ENCODE measurements around the gene ARFIP2. TPM values are rescaled to one million over a fixed set of nuclear protein-coding genes. Genes with fewer than 3 reads are reported as not detected.

ARFIP2 gene
- total RNA-seq, 2 experiments from 2014 or later: 33.5 to 37.9 TPM

DNA sequence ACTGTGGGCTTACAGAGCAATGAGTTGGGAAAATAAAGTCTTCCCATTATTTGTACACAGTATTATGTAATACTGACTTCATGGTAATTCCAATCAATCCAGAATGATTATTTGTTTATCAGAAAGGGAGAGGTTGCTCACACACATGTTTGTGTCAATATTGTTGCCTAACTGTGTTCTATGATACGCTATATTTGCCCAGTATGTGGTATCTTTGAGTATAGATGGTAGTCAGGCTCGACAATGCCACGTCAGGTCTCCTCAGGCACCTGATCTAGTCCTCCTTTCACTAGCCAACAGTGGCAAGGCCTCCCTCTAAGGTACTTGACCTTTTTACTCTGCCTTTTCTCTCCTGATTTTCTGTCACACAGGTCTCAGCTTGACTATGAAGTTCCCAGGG is 21.3 kb upstream of the ARFIP2 start:
- intact Hi-C loops (cut with micrococcal nuclease): no loop called here
- Mint-ChIP-seq H3K9me3 (no peaks in the 10 kb centered on the region), H3K27me3 (ENCODE audit: low read depth) (no peaks in the 10 kb centered on the region)

DNA sequence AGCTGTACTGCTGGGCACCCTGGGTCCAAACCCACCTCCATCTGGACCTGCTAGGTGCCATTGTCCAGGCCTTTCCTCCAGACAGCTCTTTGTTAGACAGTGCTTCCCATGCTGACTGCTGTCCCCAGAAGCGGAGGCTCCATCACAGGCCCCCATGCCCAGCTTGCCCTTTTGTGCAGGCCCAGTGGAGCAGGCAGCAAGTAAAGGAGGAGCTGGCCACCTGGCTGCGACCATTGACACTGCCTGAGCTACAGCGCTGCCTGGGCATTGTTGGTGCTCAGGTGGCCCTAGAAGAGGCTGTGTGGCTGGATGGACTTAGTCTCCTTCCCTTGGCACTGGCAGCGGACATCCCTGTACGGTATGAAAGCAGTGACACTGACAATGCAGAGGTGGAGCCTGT is 17.4 kb upstream of the ARFIP2 start:
- Mint-ChIP-seq H3K27ac (no peak overlapping the region), H3K36me3 (ENCODE audit: low read depth) (peaks cover 8% of the 10 kb centered on the region), H3K27me3 (ENCODE audit: low read depth) (no peaks in the 10 kb centered on the region), H3K4me3 (no peak overlapping the region), H3K4me1 (ENCODE audit: low read depth) (no peaks in the 10 kb centered on the region), H3K9me3 (no peaks in the 10 kb centered on the region)
- intact Hi-C loops (cut with micrococcal nuclease): no loop called here
- CTCF ChIA-PET: no interaction called here
- no peak for DNase-seq

More for the DNA sequence above, 21.3 kb upstream of the ARFIP2 start:
- no peak for DNase-seq
- no peak overlapping the region for H3K4me3 Mint-ChIP-seq
- H3K27ac Mint-ChIP-seq: no peak overlapping the region
- peaks cover 10% of the 10 kb centered on the region for H3K36me3 Mint-ChIP-seq (ENCODE audit: low read depth)
- CTCF ChIA-PET: interaction anchor here (1.5 kb wide), 1 partner anchor 148 kb away, joined by 3 read pairs; no protein-coding TSS in a partner anchor
- H3K4me1 Mint-ChIP-seq (ENCODE audit: low read depth): no peaks in the 10 kb centered on the region

DNA sequence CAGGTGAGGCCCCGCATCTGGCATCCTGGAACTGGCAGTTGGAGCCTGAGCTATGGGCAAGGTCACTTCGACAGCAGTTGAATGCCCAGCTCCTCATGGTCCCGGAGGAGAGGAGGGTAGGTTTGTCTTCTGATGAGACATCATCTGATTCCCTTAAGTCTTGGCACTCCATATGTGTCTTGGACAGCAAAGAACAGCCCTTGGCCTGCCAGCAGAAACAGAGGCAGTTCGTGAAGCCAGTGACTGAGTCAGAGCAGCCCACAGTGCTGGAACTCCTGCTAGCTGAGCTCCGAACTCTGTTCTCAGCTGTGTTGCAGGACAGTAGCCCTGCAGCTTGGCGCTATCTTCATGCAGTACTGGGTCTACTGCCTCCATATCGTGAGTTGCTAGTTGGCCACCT is 17.0 kb upstream of the ARFIP2 start:
- no peak for DNase-seq
- intact Hi-C loops (cut with micrococcal nuclease): no loop called here
- Mint-ChIP-seq H3K36me3 (ENCODE audit: low read depth) (peaks cover 8% of the 10 kb centered on the region), H3K4me3 (no peak overlapping the region), H3K9me3 (no peaks in the 10 kb centered on the region), H3K27ac (no peak overlapping the region), H3K4me1 (ENCODE audit: low read depth) (no peaks in the 10 kb centered on the region), H3K27me3 (ENCODE audit: low read depth) (no peaks in the 10 kb centered on the region)
- CTCF ChIA-PET: no interaction called here

DNA sequence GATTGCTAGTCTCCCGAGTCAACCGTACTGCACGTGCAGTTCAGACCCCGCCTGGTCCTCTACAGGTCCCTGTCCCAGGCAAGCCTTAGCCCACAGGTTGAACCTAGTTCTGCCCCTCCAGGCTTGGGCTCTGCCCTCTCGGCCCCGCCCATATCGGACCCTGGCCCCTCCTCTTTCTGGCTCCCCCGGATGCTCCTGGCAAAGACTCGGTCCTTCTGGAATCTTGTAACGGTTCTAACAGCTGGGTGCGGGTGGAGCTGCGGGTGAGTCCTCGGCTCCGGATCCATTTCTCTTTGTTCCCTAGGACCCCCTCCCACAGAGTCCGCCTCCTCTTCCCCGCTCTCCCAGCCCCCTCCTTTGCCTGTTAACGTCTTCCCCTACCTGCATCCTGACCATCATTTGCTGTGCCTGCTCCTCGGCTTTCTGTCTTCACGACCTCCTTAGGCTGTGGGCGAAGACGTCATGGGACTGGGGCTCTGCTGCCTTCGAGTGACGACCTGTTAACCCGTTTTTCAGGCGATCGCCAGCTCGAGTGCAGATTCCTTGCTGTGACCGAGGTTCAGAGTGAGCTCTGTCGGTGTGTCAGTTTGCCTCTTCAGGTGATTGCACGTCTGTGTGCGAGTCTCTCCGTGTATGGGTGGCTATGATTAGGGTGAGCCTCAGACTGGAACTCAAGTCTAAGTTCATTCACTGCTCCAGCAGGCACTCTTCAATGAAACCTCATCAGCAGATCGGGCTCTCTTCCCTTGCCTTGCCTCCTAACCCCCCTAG is 16.1 kb upstream of the ARFIP2 start, which contains the start of gene DNHD1:
Gene DNHD1 (plus strand): TSS at position 212 of the 771 bp plus-strand sequence. CDS start 936 bp downstream, outside the sequence.
- Mint-ChIP-seq H3K9me3 (no peaks in the 10 kb centered on the region), H3K4me3 (no peak within 1 kb of the TSS), H3K36me3 (ENCODE audit: low read depth) (peaks cover 11% of the 10 kb centered on the region), H3K4me1 (ENCODE audit: low read depth) (no peaks in the 10 kb centered on the region), H3K27me3 (ENCODE audit: low read depth) (no peaks in the 10 kb centered on the region), H3K27ac (no peak within 1 kb of the TSS)
- CTCF ChIA-PET: no interaction called here
- DNase-seq: no peak
- intact Hi-C loops (cut with micrococcal nuclease): no loop called here

DNA sequence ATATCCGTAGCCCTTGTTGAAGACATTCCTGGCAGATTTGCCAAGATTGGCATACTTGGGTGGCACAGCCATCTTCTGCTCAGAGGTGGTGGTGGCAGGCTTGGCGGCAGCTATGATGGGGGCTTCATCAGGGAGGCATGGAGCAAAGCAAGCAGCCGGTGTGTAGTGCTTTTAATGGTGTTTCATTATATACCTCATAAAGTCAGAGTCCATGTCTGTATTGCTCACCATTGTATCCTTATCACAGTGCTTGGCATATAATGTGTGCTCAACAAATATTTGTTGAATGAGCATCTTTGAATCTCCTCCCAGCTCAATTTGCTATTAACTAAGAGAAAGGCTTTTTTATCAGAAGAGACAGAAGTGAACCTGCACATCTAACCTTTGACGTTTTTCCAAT is 8.2 kb upstream of the ARFIP2 start:
- H3K27me3 Mint-ChIP-seq (ENCODE audit: low read depth): no peaks in the 10 kb centered on the region
- peaks cover 18% of the 10 kb centered on the region for H3K36me3 Mint-ChIP-seq (ENCODE audit: low read depth)
- H3K27ac Mint-ChIP-seq: no peak overlapping the region

DNA sequence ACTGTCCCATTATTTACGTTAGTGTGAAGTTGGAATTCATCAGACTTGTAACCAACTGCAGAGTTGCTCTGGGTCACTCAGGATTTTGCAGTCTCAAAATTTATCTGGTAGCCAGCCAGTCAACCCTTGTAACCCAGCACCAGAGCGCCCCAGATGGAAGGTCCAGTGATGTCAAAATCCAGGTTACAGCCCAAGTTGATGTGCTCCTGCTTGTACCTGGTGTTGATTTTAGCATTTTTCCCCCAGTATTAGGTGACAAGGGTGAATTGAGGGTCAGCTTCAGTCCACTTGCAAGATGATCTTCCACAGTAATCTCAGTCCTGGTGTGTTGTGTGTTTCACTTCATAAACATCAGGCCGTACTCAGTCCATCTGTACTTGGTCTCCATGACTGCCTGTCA is 7.7 kb upstream of the ARFIP2 start:
- no peak for DNase-seq
- Mint-ChIP-seq H3K27ac (no peak overlapping the region), H3K27me3 (ENCODE audit: low read depth) (no peaks in the 10 kb centered on the region), H3K36me3 (ENCODE audit: low read depth) (peaks cover 18% of the 10 kb centered on the region), H3K9me3 (no peaks in the 10 kb centered on the region), H3K4me1 (ENCODE audit: low read depth) (no peaks in the 10 kb centered on the region), H3K4me3 (no peak overlapping the region)
- intact Hi-C loops (cut with micrococcal nuclease): no loop called here
- CTCF ChIA-PET: interaction anchor here (0.6 to 1.4 kb wide), 2 partner anchors 110 to 323 kb away, joined by 3 to 5 read pairs; no protein-coding TSS in a partner anchor

More for the DNA sequence above, 8.2 kb upstream of the ARFIP2 start:
- Mint-ChIP-seq H3K4me3 (no peak overlapping the region), H3K9me3 (no peaks in the 10 kb centered on the region), H3K4me1 (ENCODE audit: low read depth) (no peaks in the 10 kb centered on the region)
- intact Hi-C loops (cut with micrococcal nuclease): no loop called here
- no peak for DNase-seq
- CTCF ChIA-PET: interaction anchor here (0.6 to 1.8 kb wide), 4 partner anchors 16 to 323 kb away, joined by 3 to 8 read pairs (median 6); partner anchors contain the start of gene HPX

DNA sequence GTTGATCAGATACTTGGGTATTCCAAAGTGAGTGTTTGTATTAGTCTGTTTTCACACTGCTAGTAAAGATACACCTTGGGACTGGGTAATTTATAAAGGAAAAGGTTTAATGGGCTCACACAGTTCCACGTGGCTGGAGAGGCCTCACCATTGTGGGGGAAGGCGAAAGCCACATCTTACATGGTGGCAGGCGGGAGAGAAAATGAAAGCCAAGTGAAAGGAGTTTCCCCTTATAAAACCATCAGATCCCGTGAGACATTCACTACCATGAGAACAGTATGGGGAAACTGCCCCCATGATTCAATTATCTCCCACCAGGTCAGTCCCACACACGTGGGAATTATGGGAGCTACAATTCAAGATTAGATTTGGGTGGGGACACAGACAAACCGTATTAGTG is 7.2 kb upstream of the ARFIP2 start:
- no peak for DNase-seq
- H3K27me3 Mint-ChIP-seq (ENCODE audit: low read depth): no peaks in the 10 kb centered on the region
- no peak overlapping the region for H3K4me3 Mint-ChIP-seq
- CTCF ChIA-PET: interaction anchor here (0.7 to 1.4 kb wide), 4 partner anchors 18 to 214 kb away, joined by 3 to 5 read pairs (median 4); no protein-coding TSS in a partner anchor
- intact Hi-C loops (cut with micrococcal nuclease): no loop called here
- no peak overlapping the region for H3K27ac Mint-ChIP-seq
- peaks cover 3% of the 10 kb centered on the region for H3K4me1 Mint-ChIP-seq (ENCODE audit: low read depth)
- H3K9me3 Mint-ChIP-seq: no peaks in the 10 kb centered on the region
- peaks cover 21% of the 10 kb centered on the region for H3K36me3 Mint-ChIP-seq (ENCODE audit: low read depth)

DNA sequence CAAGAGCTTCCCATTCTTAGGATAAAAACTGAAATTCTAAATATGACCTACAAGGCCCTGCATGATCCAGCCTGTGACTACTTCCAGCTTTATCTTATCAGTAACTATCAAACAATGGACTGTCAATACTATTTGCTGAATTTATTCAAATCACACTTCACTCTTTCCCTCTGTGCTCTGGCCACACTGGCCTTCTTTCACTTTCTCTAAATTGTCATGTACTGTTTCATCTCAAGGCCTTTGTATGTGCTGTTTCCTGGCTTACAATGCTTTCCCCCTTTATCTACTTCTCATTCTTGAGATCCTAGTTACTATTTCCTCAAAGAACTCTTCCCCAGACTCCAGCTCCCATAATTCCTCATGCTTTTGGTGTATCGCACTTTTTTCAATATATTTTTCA is 5.8 kb upstream of the ARFIP2 start:
- H3K27me3 Mint-ChIP-seq (ENCODE audit: low read depth): no peaks in the 10 kb centered on the region
- peaks cover 14% of the 10 kb centered on the region for H3K4me1 Mint-ChIP-seq (ENCODE audit: low read depth)
- H3K4me3 Mint-ChIP-seq: no peak overlapping the region
- peaks cover 27% of the 10 kb centered on the region for H3K36me3 Mint-ChIP-seq (ENCODE audit: low read depth)
- CTCF ChIA-PET: interaction anchor here (1.1 to 1.2 kb wide), 2 partner anchors 12 to 18 kb away, joined by 4 read pairs; no protein-coding TSS in a partner anchor
- DNase-seq: no peak
- H3K9me3 Mint-ChIP-seq: no peaks in the 10 kb centered on the region
- intact Hi-C loops (cut with micrococcal nuclease): no loop called here
- no peak overlapping the region for H3K27ac Mint-ChIP-seq

DNA sequence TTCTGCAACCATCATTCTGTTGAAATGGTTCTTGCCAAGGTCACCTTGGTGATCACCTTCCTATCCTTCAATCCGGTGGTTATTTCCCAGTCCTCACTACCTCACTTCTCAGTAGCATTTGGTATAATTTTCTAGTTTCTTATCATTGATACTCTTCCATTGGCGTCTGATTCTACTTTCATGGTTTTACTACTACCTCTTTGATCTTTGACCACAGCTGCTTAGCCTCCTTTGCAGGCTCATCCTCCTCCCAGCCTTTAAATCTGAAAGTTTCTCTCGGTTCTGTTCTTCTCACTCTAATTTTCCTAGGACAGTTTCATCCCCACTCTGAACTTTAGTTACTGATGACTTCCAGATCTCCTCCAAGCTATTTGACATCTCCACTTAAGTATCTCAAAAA is 5.1 kb upstream of the ARFIP2 start:
- no peak overlapping the region for H3K4me3 Mint-ChIP-seq
- intact Hi-C loops (cut with micrococcal nuclease): no loop called here
- peaks cover 14% of the 10 kb centered on the region for H3K4me1 Mint-ChIP-seq (ENCODE audit: low read depth)
- no peaks in the 10 kb centered on the region for H3K27me3 Mint-ChIP-seq (ENCODE audit: low read depth)
- no peak for DNase-seq
- no peaks in the 10 kb centered on the region for H3K9me3 Mint-ChIP-seq
- CTCF ChIA-PET: interaction anchor here (0.7 to 1.2 kb wide), 4 partner anchors 11 to 126 kb away, joined by 3 to 4 read pairs (median 4); no protein-coding TSS in a partner anchor
- H3K36me3 Mint-ChIP-seq (ENCODE audit: low read depth): peaks cover 24% of the 10 kb centered on the region
- H3K27ac Mint-ChIP-seq: no peak overlapping the region

DNA sequence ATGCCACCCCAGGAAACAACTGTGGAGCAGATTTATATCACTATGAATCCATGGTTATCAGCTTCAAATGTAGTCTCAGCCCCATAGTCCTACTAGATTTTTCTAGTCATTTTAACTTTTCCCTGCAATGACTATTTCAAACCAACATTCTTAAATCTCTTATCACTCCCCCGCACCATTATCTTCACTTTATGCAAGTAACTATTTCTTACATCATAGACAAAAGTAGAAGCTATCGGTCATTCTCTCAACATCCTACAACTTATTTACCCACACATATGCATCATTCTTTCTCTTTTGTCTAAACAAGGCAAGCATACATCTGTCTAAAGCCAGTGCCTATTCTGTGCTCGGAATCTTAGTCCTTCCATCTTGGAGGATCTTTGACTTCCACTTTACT is 4.5 kb upstream of the ARFIP2 start:
- H3K36me3 Mint-ChIP-seq (ENCODE audit: low read depth): peaks cover 25% of the 10 kb centered on the region
- CTCF ChIA-PET: interaction anchor here (0.7 to 4.8 kb wide), 6 partner anchors 10 to 127 kb away, joined by 3 to 37 read pairs (median 4); no protein-coding TSS in a partner anchor
- no peak overlapping the region for H3K27ac Mint-ChIP-seq
- DNase-seq: no peak
- peaks cover 18% of the 10 kb centered on the region for H3K4me1 Mint-ChIP-seq (ENCODE audit: low read depth)
- intact Hi-C loops (cut with micrococcal nuclease): no loop called here
- no peaks in the 10 kb centered on the region for H3K27me3 Mint-ChIP-seq (ENCODE audit: low read depth)
- H3K9me3 Mint-ChIP-seq: no peaks in the 10 kb centered on the region
- no peak overlapping the region for H3K4me3 Mint-ChIP-seq

DNA sequence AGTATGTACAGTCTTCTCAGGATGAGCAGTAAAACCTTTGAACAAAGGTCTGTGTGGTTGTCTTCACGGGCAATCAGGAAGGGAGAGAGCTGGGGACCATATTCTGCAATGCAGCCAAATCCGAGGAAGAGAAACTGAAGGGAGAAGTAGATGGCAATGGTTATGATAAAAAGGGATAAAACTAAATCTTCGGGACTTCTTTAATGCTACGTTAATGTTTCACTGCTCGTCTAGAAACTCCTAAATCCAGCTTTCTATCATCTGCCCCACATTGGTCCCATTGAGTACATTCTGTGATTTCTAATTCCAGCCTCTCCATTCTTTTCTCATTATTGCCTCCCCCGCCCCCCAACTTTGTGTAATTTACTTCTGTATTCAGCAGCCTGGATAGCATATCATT is 1.9 kb upstream of the ARFIP2 start:
- Mint-ChIP-seq H3K9me3 (no peaks in the 10 kb centered on the region), H3K4me3 (peak overlapping the region; percentile 94), H3K36me3 (ENCODE audit: low read depth) (peaks cover 18% of the 10 kb centered on the region), H3K4me1 (ENCODE audit: low read depth) (peaks cover 35% of the 10 kb centered on the region), H3K27ac (peak overlapping the region; percentile 96), H3K27me3 (ENCODE audit: low read depth) (no peaks in the 10 kb centered on the region)
- DNase-seq: no peak
- intact Hi-C loops (cut with micrococcal nuclease): loop anchor here (5.0 kb wide), 1 partner anchor 856 kb away; the partner anchor contains the start of gene TRIM34
- CTCF ChIA-PET: interaction anchor here (1.2 to 4.8 kb wide), 5 partner anchors 11 to 129 kb away, joined by 3 to 37 read pairs (median 6); partner anchors contain the start of gene TAF10

DNA sequence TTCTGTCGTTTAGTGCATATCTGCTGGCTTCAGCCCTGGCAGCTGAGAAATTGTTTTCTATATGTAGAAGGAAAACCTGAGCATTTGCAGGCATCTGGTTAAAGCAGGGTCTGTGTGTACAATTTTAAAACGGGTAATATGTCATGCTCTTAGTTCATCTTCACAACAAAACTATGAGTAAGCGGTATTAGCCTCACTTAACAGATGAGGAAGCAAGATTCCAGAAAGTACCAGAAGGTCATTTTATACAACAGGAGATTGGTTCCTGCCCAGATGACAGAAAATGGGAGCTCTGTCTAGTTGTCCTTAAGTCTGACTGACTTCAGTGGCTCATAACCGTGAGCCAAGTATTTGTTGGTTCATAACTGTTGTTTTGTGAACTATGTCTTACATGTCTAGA is 1.3 kb upstream of the ARFIP2 start:
- Mint-ChIP-seq H3K36me3 (ENCODE audit: low read depth) (peaks cover 19% of the 10 kb centered on the region), H3K4me1 (ENCODE audit: low read depth) (peaks cover 35% of the 10 kb centered on the region), H3K27me3 (ENCODE audit: low read depth) (no peaks in the 10 kb centered on the region), H3K27ac (peak overlapping the region; percentile 96), H3K4me3 (peak overlapping the region; percentile 94), H3K9me3 (no peaks in the 10 kb centered on the region)
- DNase-seq: no peak
- intact Hi-C loops (cut with micrococcal nuclease): loop anchor here (5.0 kb wide), 1 partner anchor 855 kb away; the partner anchor contains the start of gene TRIM34
- CTCF ChIA-PET: interaction anchor here (1.2 to 4.8 kb wide), 7 partner anchors 10 to 130 kb away, joined by 3 to 37 read pairs (median 6); partner anchors contain the start of gene TAF10

Measured in activated naive CD4-positive, alpha-beta T cell treated with anti-CD3 and anti-CD28 coated beads for 36 hours (primary cell).